HCT116 (cell line): ENCODE data around the gene RAB11A. TPM values are rescaled to one million over a fixed set of nuclear protein-coding genes. Genes with fewer than 3 reads are reported as not detected.
A peak's percentile ranks its signal among the peaks of the same experiment; 100 is the strongest.

Experiments
- ATAC-seq: fragments of 200-7000 bp; cut with Tn5 transposase; 2 replicates; pipeline ENCODE4 v1.9.1; 2020; ENCODE audit warnings: mild to moderate bottlenecking, moderate library complexity
- BruUV-seq: library from RNA; stranded (reverse); fragments of 400-500 nt; replicated peaks from 2 replicates; lab custom pipeline; 2021; lab: Mats Ljungman, UMichigan
- CTCF ChIA-PET: fragments of 300-600 bp; sonication (Branson Sonifier 250); formaldehyde crosslinking; loops from one replicate; lab custom pipeline; 2021; ENCODE audit warnings: antibody characterized with exemption; lab: Charles Lee
- POLR2A ChIA-PET: fragments of 300-600, 350-600 bp; sonication (Branson Sonifier 250); formaldehyde crosslinking; loops from one replicate; lab custom pipeline; 2021; ENCODE audit warnings: antibody characterized with exemption; lab: Charles Lee
- RAD21 ChIA-PET, 2 experiments: fragments of 300-600 bp; sonication (Branson Sonifier 250); formaldehyde crosslinking; loops; one replicate each; lab custom pipeline; 2023; ENCODE audit warnings: low total read pairs in 2 of 2; ENCODE audit not compliant: uncharacterized antibody in 2 of 2, unreplicated experiment in 2 of 2, low non-redundant PET in 1 of 2; lab: Charles Lee
- DNase-seq: peaks from one replicate; pipeline ENCODE4 v3.0.0-alpha.2; 2010; ENCODE audit warnings: low read depth, low spot score
- H2AFZ ChIP-seq: fragments of 200-600 bp; shearing (Covaris generic), sonication (generic); 2 replicates; pipeline ENCODE4 v1.6.1; 2017; ENCODE audit warnings: low read depth, mixed run types, mixed read lengths, antibody characterized with exemption, low read length; ENCODE audit not compliant: poor library complexity, severe bottlenecking
- H3K27ac ChIP-seq: 2 replicates; pipeline ENCODE4 v1.5.1; 2012; ENCODE audit warnings: low read depth, low read length
- H3K27me3 ChIP-seq: fragments of 200-600 bp; sonication (generic); 2 replicates; pipeline ENCODE4 v1.6.1; 2016; ENCODE audit warnings: mixed run types, low read length, mixed read lengths; ENCODE audit not compliant: insufficient read depth
- H3K36me3 ChIP-seq, 2 experiments: fragments of 200-500 bp in 1 of 2; fragments of 200-600 bp in 1 of 2; sonication (Bioruptor generic) in 1 of 2; sonication (generic) in 1 of 2; 2 replicates each; pipeline versions ENCODE4 v1.5.1 to v1.6.1; 2014 to 2016; ENCODE audit warnings: low read length in 2 of 2, inconsistent platforms in 1 of 2, mixed read lengths in 1 of 2, mixed run types in 1 of 2; ENCODE audit not compliant: insufficient read depth in 2 of 2, control insufficient read depth in 1 of 2
- H3K4me1 ChIP-seq, 2 experiments: fragments of 200-600 bp in 1 of 2; sonication (generic) in 1 of 2; 2 replicates each; pipeline versions ENCODE4 v1.5.1 to v1.6.1; 2012 to 2017; ENCODE audit warnings: low read length in 2 of 2, inconsistent platforms in 1 of 2, mild to moderate bottlenecking in 1 of 2, mixed read lengths in 1 of 2, mixed run types in 1 of 2, moderate library complexity in 1 of 2; ENCODE audit not compliant: insufficient read depth in 2 of 2, control insufficient read depth in 1 of 2
- H3K4me2 ChIP-seq: fragments of 200-600 bp; sonication (generic); 2 replicates; pipeline ENCODE4 v1.6.1; 2017; ENCODE audit warnings: mixed run types, low read length, mixed read lengths
- H3K4me3 ChIP-seq, 2 experiments: fragments of 200-600 bp in 1 of 2; sonication (generic) in 1 of 2; replicated peaks in 1 of 2; 2 replicates each; pipeline ENCODE4 v1.5.1; 2011 to 2016; ENCODE audit warnings: low read length in 2 of 2, control low read depth in 1 of 2, low read depth in 1 of 2, mild to moderate bottlenecking in 1 of 2, mixed read lengths in 1 of 2, mixed run types in 1 of 2
- H3K79me2 ChIP-seq: fragments of 200-600 bp; sonication (generic); 2 replicates; pipeline ENCODE4 v1.6.1; 2017; ENCODE audit warnings: mild to moderate bottlenecking, mixed run types, low read length, moderate library complexity, mixed read lengths; ENCODE audit not compliant: insufficient read depth
- H3K9ac ChIP-seq: fragments of 200-600 bp; sonication (generic); 2 replicates; pipeline ENCODE4 v1.6.1; 2016; ENCODE audit warnings: low read length, mixed read lengths
- H3K9me2 ChIP-seq: fragments of 200-600 bp; sonication (generic), shearing (Covaris generic); 2 replicates; pipeline ENCODE4 v1.6.1; 2017; ENCODE audit warnings: mixed run types, mild to moderate bottlenecking, moderate library complexity; ENCODE audit not compliant: insufficient read depth
- H3K9me3 ChIP-seq, 2 experiments: fragments of 200-500 bp in 1 of 2; fragments of 200-600 bp in 1 of 2; sonication (Bioruptor generic) in 1 of 2; sonication (generic) in 1 of 2; 2 replicates each; pipeline ENCODE4 v1.6.1; 2014 to 2017; ENCODE audit warnings: low read length in 2 of 2, mixed read lengths in 2 of 2, inconsistent platforms in 1 of 2, low read depth in 1 of 2, mild to moderate bottlenecking in 1 of 2, mixed run types in 1 of 2, moderate library complexity in 1 of 2; ENCODE audit not compliant: control insufficient read depth in 1 of 2, insufficient read depth in 1 of 2
- H4K20me1 ChIP-seq: fragments of 200-600 bp; sonication (generic), shearing (Covaris generic); 2 replicates; pipeline ENCODE4 v1.6.1; 2017; ENCODE audit warnings: mixed run types, mild to moderate bottlenecking, moderate library complexity; ENCODE audit not compliant: insufficient read depth
- EGR1 ChIP-seq: IDR thresholded peaks from 2 replicates; pipeline ENCODE4 v1.6.1; 2012; ENCODE audit warnings: low read depth
- RAD21 ChIP-seq: IDR thresholded peaks from 2 replicates; pipeline ENCODE4 v1.6.1; 2012; ENCODE audit warnings: low read depth, mild to moderate bottlenecking
- YY1 ChIP-seq: IDR thresholded peaks from 2 replicates; pipeline ENCODE4 v1.6.1; 2011; ENCODE audit warnings: low read length, low read depth, moderate library complexity, mild to moderate bottlenecking; ENCODE audit not compliant: insufficient replicate concordance; ENCODE audit errors: extremely low read depth
- intact Hi-C: fragments of 100-400 bp; cut with micrococcal nuclease; formaldehyde crosslinking; loops from 2 replicates; pipeline ENCODE4 v1.10.0; 2022
- total RNA-seq: library from RNA; stranded (reverse); gene quantifications from one replicate; pipeline ENCODE4 v1.2.1, GENCODE V29; 2021; ENCODE audit not compliant: unreplicated experiment
- TF ChIP-seq, protein P1 (sequence below), 3 experiments: fragments of 200-600 bp in 1 of 3; sonication (generic) in 1 of 3; IDR thresholded peaks in 2 of 3; conservative IDR thresholded peaks in 1 of 3; 2 replicates each; pipeline ENCODE4 v1.5.1; 2012 to 2017; ENCODE audit warnings: low read depth in 2 of 3, low read length in 2 of 3, antibody characterized with exemption in 1 of 3, borderline replicate concordance in 1 of 3, control low read depth in 1 of 3, mild to moderate bottlenecking in 1 of 3, mixed read lengths in 1 of 3, mixed run types in 1 of 3, moderate library complexity in 1 of 3; ENCODE audit not compliant: insufficient read depth in 1 of 3

Gene RAB11A
- total RNA-seq, 1 experiment from 2014 or later, result 234 TPM

- Histone ChIP-seq H3K79me2 (no peaks in the 10 kb centered on the region), H3K4me1 (peaks cover 0 to 7% of the 10 kb centered on the region in 2 experiments; a peak in 3 of 4 replicates), H4K20me1 (no peaks in the 10 kb centered on the region), H3K9me2 (no peaks in the 10 kb centered on the region), H3K4me2 (no peak overlapping the region), H3K9me3 (no peaks in the 10 kb centered on the region), H3K9ac (no peak overlapping the region), H3K27ac (no peak overlapping the region), H3K4me3 (no peak overlapping the region), H2AFZ (peak overlapping the region; percentile 94), H3K27me3 (no peaks in the 10 kb centered on the region), H3K36me3 (no peaks in the 10 kb centered on the region)
- DNase-seq (peak; percentile 58), ATAC-seq (peak; percentile 98)
- POLR2A ChIA-PET, result interaction anchor here (0.7 to 0.9 kb wide), 3 partner anchors 8 to 423 kb away, joined by 3 to 5 read pairs (median 3); no protein-coding TSS in a partner anchor
- TF ChIP-seq, protein P1, sequence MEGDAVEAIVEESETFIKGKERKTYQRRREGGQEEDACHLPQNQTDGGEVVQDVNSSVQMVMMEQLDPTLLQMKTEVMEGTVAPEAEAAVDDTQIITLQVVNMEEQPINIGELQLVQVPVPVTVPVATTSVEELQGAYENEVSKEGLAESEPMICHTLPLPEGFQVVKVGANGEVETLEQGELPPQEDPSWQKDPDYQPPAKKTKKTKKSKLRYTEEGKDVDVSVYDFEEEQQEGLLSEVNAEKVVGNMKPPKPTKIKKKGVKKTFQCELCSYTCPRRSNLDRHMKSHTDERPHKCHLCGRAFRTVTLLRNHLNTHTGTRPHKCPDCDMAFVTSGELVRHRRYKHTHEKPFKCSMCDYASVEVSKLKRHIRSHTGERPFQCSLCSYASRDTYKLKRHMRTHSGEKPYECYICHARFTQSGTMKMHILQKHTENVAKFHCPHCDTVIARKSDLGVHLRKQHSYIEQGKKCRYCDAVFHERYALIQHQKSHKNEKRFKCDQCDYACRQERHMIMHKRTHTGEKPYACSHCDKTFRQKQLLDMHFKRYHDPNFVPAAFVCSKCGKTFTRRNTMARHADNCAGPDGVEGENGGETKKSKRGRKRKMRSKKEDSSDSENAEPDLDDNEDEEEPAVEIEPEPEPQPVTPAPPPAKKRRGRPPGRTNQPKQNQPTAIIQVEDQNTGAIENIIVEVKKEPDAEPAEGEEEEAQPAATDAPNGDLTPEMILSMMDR (IDR thresholded peaks at IDR 0.05 in 2 of 3, conservative IDR thresholded peaks at IDR 0.05 in 1 of 3; ENCODE audit: borderline replicate concordance in 1 of 3, insufficient read depth in 1 of 3, low read depth in 2 of 3, low read length in 2 of 3), result peak; percentile 42 to 76 (median 74); a peak in 5 of 6 replicates
- TF ChIP-seq RAD21 (peak; percentile 57), YY1 (peak; percentile 25), EGR1 (no peak)
- CTCF ChIA-PET, result interaction anchor here (0.6 to 2.4 kb wide), 20 partner anchors 9 to 228 kb away, joined by 3 to 18 read pairs (median 5); partner anchors contain the start of genes DENND4A and RAB11A
- intact Hi-C loops, result loop anchor here (2.0 kb wide), 1 partner anchor 185 kb away; no protein-coding TSS in a partner anchor
- no TSS peak for BruUV-seq
- RAD21 ChIA-PET, result interaction anchor here in 1 of 2 experiments (0.5 kb wide), 1 partner anchor 35 kb away, joined by 3 read pairs; no protein-coding TSS in a partner anchor
These were observed 45.1 kb upstream of the RAB11A start for GRCh38 chr15:65824031-65824743.
